Measurements from ENCODE around the gene HEATR5A. TPM values are rescaled to one million over a fixed set of nuclear protein-coding genes. Genes with fewer than 3 reads are reported as not detected.

The HEATR5A gene
- total and polyA plus RNA-seq, 2 of the 13 experiments (the other 11 are each of a cell fraction or from before 2014, with no cell fraction given), result 36.4 to 105 TPM

DNA sequence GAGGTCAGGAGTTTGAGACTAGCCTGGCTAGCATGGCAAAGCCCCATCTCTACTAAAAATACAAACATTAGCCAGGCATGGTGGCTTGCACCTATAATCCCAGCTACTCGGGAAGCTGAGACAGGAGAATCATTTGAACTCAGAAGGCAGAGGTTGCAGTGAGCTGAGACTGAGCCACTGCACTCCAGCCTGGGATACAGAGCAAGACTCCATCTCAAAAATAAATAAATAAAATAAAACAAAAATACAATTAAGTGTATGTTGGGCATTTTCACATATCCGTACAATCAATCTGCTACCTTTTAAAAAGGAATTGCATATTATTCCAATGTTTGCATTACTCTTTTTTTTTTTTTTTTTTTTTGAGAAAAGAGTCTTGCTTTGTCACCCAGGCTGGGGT, 165.1 kb downstream of the HEATR5A start (continued):
- TF ChIP-seq MEIS1 (CRISPR knock-in tag; IDR thresholded peaks at IDR 0.05; ENCODE audit: borderline replicate concordance), result peak; percentile 55; the same call in 1 of the 2 replicates
- TF ChIP-seq ZFY (CRISPR knock-in tag; IDR thresholded peaks at IDR 0.05), result no peak
- TF ChIP-seq PBX3 (CRISPR knock-in tag; IDR thresholded peaks at IDR 0.05; ENCODE audit: borderline replicate concordance), result no peak
- no peak for TF ChIP-seq ESRRA (CRISPR knock-in tag; IDR thresholded peaks at IDR 0.05; ENCODE audit: low read depth)
- no peak for TF ChIP-seq JUNB (CRISPR knock-in tag; IDR thresholded peaks at IDR 0.05; ENCODE audit: borderline replicate concordance)
- TF ChIP-seq TAF15 (IDR thresholded peaks at IDR 0.05; ENCODE audit: low read depth, low read length, poor library complexity, severe bottlenecking), result no peak
- no peak for TF ChIP-seq HOMEZ (CRISPR knock-in tag; IDR thresholded peaks at IDR 0.05; ENCODE audit: low read depth)
- TF ChIP-seq TMF1 (CRISPR knock-in tag; IDR thresholded peaks at IDR 0.05; ENCODE audit: low read depth), result 0 out of 2 replicates have a peak, but pooled peaks have one; percentile 3
- no peak for TF ChIP-seq ZNF446 (CRISPR knock-in tag; IDR thresholded peaks at IDR 0.05)
- no peak for TF ChIP-seq MAFK (conservative IDR thresholded peaks at IDR 0.05 in 1 of 2, IDR thresholded peaks at IDR 0.05 in 1 of 2; ENCODE audit: low read length in 2 of 2)
- TF ChIP-seq ZBTB40 (IDR thresholded peaks at IDR 0.05), result no peak
- no peak for TF ChIP-seq ZBTB40 (CRISPR knock-in tag; IDR thresholded peaks at IDR 0.05)
- TF ChIP-seq MEF2D (CRISPR knock-in tag; IDR thresholded peaks at IDR 0.05), result no peak
- TF ChIP-seq ZSCAN21 (CRISPR knock-in tag; IDR thresholded peaks at IDR 0.05; ENCODE audit: borderline replicate concordance), result no peak
